Stomach (tissue), 9 donors: ENCODE results near the gene ZNF578. TPM values are rescaled to one million over a fixed set of nuclear protein-coding genes. Genes with fewer than 3 reads are reported as not detected.

Experiments used
- DNase-seq, 2 donors: peaks; one replicate each; pipeline versions ENCODE4 v3.0.0 to v3.0.0-alpha.2; 2013 to 2019
- H3K27ac ChIP-seq, 5 donors: fragments of 200-600 bp in 4 of 5; sonication (generic) in 4 of 5; one replicate each; pipeline ENCODE4 v1.5.1; 2013 to 2019; ENCODE audit warnings: mild to moderate bottlenecking in 1 of 5, moderate library complexity in 1 of 5
- H3K27me3 ChIP-seq, 3 donors: fragments of 200-600 bp; sonication (generic); one replicate each; pipeline ENCODE4 v1.5.1; 2017 to 2019; ENCODE audit warnings: mixed run types in 1 of 3
- H3K36me3 ChIP-seq, 4 donors: fragments of 200-600 bp; sonication (generic); 1 replicate in 3 of 4; 2 replicates in 1 of 4; pipeline ENCODE4 v1.5.1; 2016 to 2019
- H3K4me1 ChIP-seq, 4 donors: fragments of 200-600 bp; sonication (generic); one replicate each; pipeline ENCODE4 v1.5.1; 2016 to 2019
- H3K4me3 ChIP-seq, 4 donors: fragments of 200-600 bp; sonication (generic) in 3 of 4; one replicate each; pipeline ENCODE4 v1.5.1; 2016 to 2019; ENCODE audit warnings: mild to moderate bottlenecking in 1 of 4
- H3K9me3 ChIP-seq, 4 donors: fragments of 200-600 bp; sonication (generic); one replicate each; pipeline ENCODE4 v1.5.1; 2016 to 2019
- CTCF ChIP-seq, 7 experiments: fragments of 450-650 bp in 4 of 7; fragments of 200-600 bp in 3 of 7; sonication (generic) in 3 of 7; IDR thresholded peaks; one replicate each; pipeline ENCODE4 v1.5.1; 2016 to 2019; ENCODE audit warnings: antibody characterized with exemption in 7 of 7, control low read depth in 2 of 7, mild to moderate bottlenecking in 1 of 7
- EP300 ChIP-seq: sonication (generic); formaldehyde crosslinking; IDR thresholded peaks from one replicate; pipeline ENCODE4 v1.6.1; 2017; ENCODE audit warnings: antibody characterized with exemption
- POLR2A ChIP-seq, 4 donors: fragments of 450-650 bp; IDR thresholded peaks; one replicate each; pipeline ENCODE4 v1.6.1; 2016; ENCODE audit warnings: antibody characterized with exemption in 4 of 4, control low read depth in 2 of 4, mild to moderate bottlenecking in 1 of 4, moderate library complexity in 1 of 4
- POLR2AphosphoS5 ChIP-seq, 3 donors: sonication (generic); formaldehyde crosslinking; IDR thresholded peaks; one replicate each; pipeline ENCODE4 v1.6.1; 2016; ENCODE audit warnings: antibody characterized with exemption in 3 of 3
- WGBS, 5 donors: extraction: QIAGEN DNeasy Blood & Tissue Kit in 3 of 5; methylation state at CpG; one replicate each; pipeline versions ENCODE4 v1.1.5 to v1.1.7; 2013 to 2018; 5-methylcytosine and 5-hydroxymethylcytosine counted together
- intact Hi-C: fragments of 100-400 bp; cut with DNase I; formaldehyde crosslinking; loops from one replicate; pipeline ENCODE4 v1.15.1; 2023; ENCODE audit warnings: low total_unique reads
- polyA plus RNA-seq, 3 donors: library from polyadenylated mRNA; stranded (reverse); fragments of 200-250 nt; gene quantifications; one replicate each; pipeline ENCODE4 v1.2.3, GENCODE V29; 2013
- total RNA-seq, 5 donors: library from RNA; depleted of rRNA; stranded (reverse); fragments of >200 nt; gene quantifications; one replicate each; pipeline versions ENCODE4 v1.1.0 to v1.2.3, GENCODE V29; 2014 to 2016
- donor health status: healthy with polysubstance abuse.
- donor health status: Bipolar disorder and iron deficiency.
- donor health status: healthy.

ZNF578 gene
- total and polyA plus RNA-seq, 8 donors = 0.25 to 4.4 (median 0.44) TPM; not detected in 4

GRCh38 chr19:52442179-52442578 is 11.2 kb upstream of the ZNF578 start:
- 76 to 90% (median 79%) methylated on average over 3 of the region's 3 CpGs for WGBS, 5 donors

GRCh38 chr19:52444506-52444905 is 8.8 kb upstream of the ZNF578 start:
- WGBS, 5 donors = 44 to 50% (median 44%) methylated on average over 2 of the region's 2 CpGs
- Histone ChIP-seq H3K27ac (no peak overlapping the region), H3K36me3 (no peaks in the 10 kb centered on the region), H3K9me3 (peaks cover 5 to 97% (median 79%) of the 10 kb centered on the region in 4 donors), H3K27me3 (no peaks in the 10 kb centered on the region), H3K4me3 (no peak overlapping the region), H3K4me1 (no peaks in the 10 kb centered on the region)
- no peak for TF ChIP-seq EP300
- TF ChIP-seq CTCF (IDR thresholded peaks at IDR 0.05) = no peak
- TF ChIP-seq POLR2AphosphoS5 (IDR thresholded peaks at IDR 0.05) = no peak
- TF ChIP-seq POLR2A (IDR thresholded peaks at IDR 0.05) = no peak
- intact Hi-C loops = no loop called here
- no peak for DNase-seq

More at GRCh38 chr19:52442179-52442578, 11.2 kb upstream of the ZNF578 start:
- no peak for TF ChIP-seq CTCF (IDR thresholded peaks at IDR 0.05)
- TF ChIP-seq EP300 = no peak
- TF ChIP-seq POLR2AphosphoS5 (IDR thresholded peaks at IDR 0.05) = no peak
- no peak for TF ChIP-seq POLR2A (IDR thresholded peaks at IDR 0.05)
- H3K27ac ChIP-seq = no peak overlapping the region
- H3K4me3 ChIP-seq = no peak overlapping the region
- H3K36me3 ChIP-seq = peaks cover 0 to 14% (median 0%) of the 10 kb centered on the region in 4 donors
- intact Hi-C loops = no loop called here
- peaks cover 12 to 98% (median 82%) of the 10 kb centered on the region in 4 donors for H3K9me3 ChIP-seq
- DNase-seq = no peak
- no peaks in the 10 kb centered on the region for H3K27me3 ChIP-seq
- no peaks in the 10 kb centered on the region for H3K4me1 ChIP-seq

GRCh38 chr19:52451241-52451640 is 2.1 kb upstream of the ZNF578 start:
- DNase-seq = peak in 1 of 2 donors; percentile 0
- intact Hi-C loops = no loop called here
- Histone ChIP-seq H3K27ac (no peak overlapping the region), H3K36me3 (peaks cover 0 to 17% (median 3%) of the 10 kb centered on the region in 4 donors), H3K27me3 (peaks cover 0 to 15% (median 5%) of the 10 kb centered on the region in 3 donors), H3K9me3 (peaks cover 22 to 98% (median 88%) of the 10 kb centered on the region in 4 donors), H3K4me1 (peaks cover 4 to 9% (median 8%) of the 10 kb centered on the region in 4 donors), H3K4me3 (no peak overlapping the region)
- 26 to 38% (median 29%) methylated on average over 17 to 41 of the region's 41 CpGs for WGBS, 5 donors
- TF ChIP-seq CTCF (IDR thresholded peaks at IDR 0.05) (no peak), POLR2AphosphoS5 (IDR thresholded peaks at IDR 0.05) (no peak), EP300 (no peak)

- TF ChIP-seq POLR2A (IDR thresholded peaks at IDR 0.05) = no peak
- no peak for TF ChIP-seq POLR2AphosphoS5 (IDR thresholded peaks at IDR 0.05)
- no peak for TF ChIP-seq CTCF (IDR thresholded peaks at IDR 0.05)
- no peak for TF ChIP-seq EP300
- no peak overlapping the region for H3K27ac ChIP-seq
- no peaks in the 10 kb centered on the region for H3K4me1 ChIP-seq
- H3K4me3 ChIP-seq = no peak overlapping the region
- 84 to 90% (median 85%) methylated on average over 14 of the region's 14 CpGs for WGBS, 5 donors
- intact Hi-C loops = no loop called here
- H3K36me3 ChIP-seq = peaks cover 0 to 59% (median 4%) of the 10 kb centered on the region in 4 donors
- DNase-seq = no peak
- peaks cover 22 to 100% (median 95%) of the 10 kb centered on the region in 4 donors for H3K9me3 ChIP-seq
- no peaks in the 10 kb centered on the region for H3K27me3 ChIP-seq
Measured at GRCh38 chr19:52464798-52465470, 11.6 kb downstream of the ZNF578 start.
